IMR-90 (cell line): ENCODE measurements around the gene ZNF423. TPM values are rescaled to one million over a fixed set of nuclear protein-coding genes. Genes with fewer than 3 reads are reported as not detected.

Source experiments
- ATAC-seq: fragments of 200-7000 bp; cut with Tn5 transposase; 2 replicates; pipeline ENCODE4 v1.9.1; 2020; ENCODE audit warnings: low read depth, mild to moderate bottlenecking, moderate library complexity
- BruUV-seq: library from RNA; stranded (reverse); fragments of 400-500 nt; replicated peaks from 2 replicates; lab custom pipeline; 2021; lab: Mats Ljungman, UMichigan
- CTCF ChIA-PET: fragments of 300-600 bp; formaldehyde crosslinking; extraction: SDS; loops from one replicate; lab custom pipeline; 2021; ENCODE audit warnings: antibody characterized with exemption; lab: Yijun Ruan, JAX
- POLR2A ChIA-PET: fragments of 300-600 bp; sonication (Branson Sonifier 250); formaldehyde crosslinking; loops from one replicate; lab custom pipeline; 2022; ENCODE audit warnings: antibody characterized with exemption; ENCODE audit not compliant: unreplicated experiment; lab: Charles Lee
- DNase-seq: peaks from one replicate; pipeline ENCODE4 v3.0.0; 2013
- H2AFZ ChIP-seq: replicated peaks from 2 replicates; pipeline ENCODE3; 2013; ENCODE audit warnings: low read length, mild to moderate bottlenecking; ENCODE audit not compliant: poor library complexity
- H2AK5ac ChIP-seq: 2 replicates; pipeline ENCODE4 v1.6.1; 2013; ENCODE audit warnings: low read depth, low read length, inconsistent platforms
- H2AK9ac ChIP-seq: replicated peaks from 2 replicates; pipeline ENCODE3; 2013; ENCODE audit warnings: mild to moderate bottlenecking, low read depth, low read length, moderate library complexity; ENCODE audit not compliant: poor library complexity
- H2BK120ac ChIP-seq: 2 replicates; pipeline ENCODE4 v1.6.1; 2013; ENCODE audit warnings: low read depth, low read length, inconsistent platforms
- H2BK15ac ChIP-seq: 3 replicates; pipeline ENCODE4 v1.6.1; 2013; ENCODE audit warnings: low read depth, low read length, inconsistent platforms
- H2BK20ac ChIP-seq: 2 replicates; pipeline ENCODE4 v1.6.1; 2013; ENCODE audit warnings: low read depth, mild to moderate bottlenecking, inconsistent platforms, low read length, moderate library complexity
- H2BK5ac ChIP-seq: 2 replicates; pipeline ENCODE4 v1.6.1; 2013; ENCODE audit warnings: mild to moderate bottlenecking, low read depth, low read length, inconsistent platforms; ENCODE audit not compliant: poor library complexity, severe bottlenecking
- H3K14ac ChIP-seq: replicated peaks from 2 replicates; pipeline ENCODE4 v1.6.1; 2013; ENCODE audit warnings: low read depth, low read length, inconsistent platforms
- H3K18ac ChIP-seq: 2 replicates; pipeline ENCODE4 v1.6.1; 2013; ENCODE audit warnings: low read depth, low read length, control low read depth
- H3K23ac ChIP-seq: 2 replicates; pipeline ENCODE4 v1.6.1; 2013; ENCODE audit warnings: low read depth, low read length, inconsistent platforms
- H3K27ac ChIP-seq: 2 replicates; pipeline ENCODE4 v1.5.1; 2013; ENCODE audit warnings: mild to moderate bottlenecking, control low read depth, low read length; ENCODE audit not compliant: insufficient read depth
- H3K27me3 ChIP-seq: 2 replicates; pipeline ENCODE4 v1.6.1; 2013; ENCODE audit warnings: low read length; ENCODE audit not compliant: control insufficient read depth, insufficient read depth
- H3K36me3 ChIP-seq: 2 replicates; pipeline ENCODE4 v1.6.1; 2013; ENCODE audit warnings: low read length, mixed read lengths; ENCODE audit not compliant: control insufficient read depth, insufficient read depth
- H3K4ac ChIP-seq: 2 replicates; pipeline ENCODE4 v1.6.1; 2013; ENCODE audit warnings: low read depth, low read length, inconsistent platforms
- H3K4me1 ChIP-seq: 2 replicates; pipeline ENCODE4 v1.6.1; 2013; ENCODE audit warnings: low read length, mixed read lengths; ENCODE audit not compliant: control insufficient read depth, insufficient read depth
- H3K4me2 ChIP-seq: 2 replicates; pipeline ENCODE4 v1.6.1; 2013; ENCODE audit warnings: low read depth, mild to moderate bottlenecking, control low read depth, low read length, moderate library complexity
- H3K4me3 ChIP-seq: 2 replicates; pipeline ENCODE4 v1.5.1; 2013; ENCODE audit warnings: low read depth, mild to moderate bottlenecking, control low read depth, low read length, moderate library complexity; ENCODE audit not compliant: insufficient read depth
- H3K56ac ChIP-seq: 2 replicates; pipeline ENCODE4 v1.6.1; 2013; ENCODE audit warnings: low read length, inconsistent platforms; ENCODE audit not compliant: insufficient read depth; ENCODE audit errors: extremely low read depth
- H3K79me1 ChIP-seq, 2 experiments: 2 replicates each; pipeline ENCODE4 v1.6.1; 2013; ENCODE audit warnings: low read length in 2 of 2, inconsistent platforms in 1 of 2, low read depth in 1 of 2
- H3K9ac ChIP-seq: 2 replicates; pipeline ENCODE4 v1.6.1; 2013; ENCODE audit warnings: low read depth, low read length, control low read depth
- H3K9me1 ChIP-seq: 2 replicates; pipeline ENCODE4 v1.6.1; 2013; ENCODE audit warnings: low read length, inconsistent platforms; ENCODE audit not compliant: insufficient read depth
- H3K9me3 ChIP-seq: 2 replicates; pipeline ENCODE4 v1.6.1; 2013; ENCODE audit warnings: low read length; ENCODE audit not compliant: control insufficient read depth, insufficient read depth
- H4K20me1 ChIP-seq: 2 replicates; pipeline ENCODE4 v1.6.1; 2013; ENCODE audit warnings: low read length, inconsistent platforms; ENCODE audit not compliant: insufficient read depth
- H4K5ac ChIP-seq: 2 replicates; pipeline ENCODE4 v1.6.1; 2013; ENCODE audit warnings: mild to moderate bottlenecking, low read depth, low read length, control low read depth
- H4K8ac ChIP-seq, 2 experiments: 2 replicates each; pipeline ENCODE4 v1.6.1; 2013; ENCODE audit warnings: low read depth in 2 of 2, low read length in 2 of 2, control low read depth in 1 of 2, inconsistent platforms in 1 of 2
- H4K91ac ChIP-seq: 2 replicates; pipeline ENCODE4 v1.6.1; 2013; ENCODE audit warnings: low read depth, low read length, inconsistent platforms; ENCODE audit not compliant: insufficient read depth
- BHLHE40 ChIP-seq: fragments of 150-350 bp; IDR thresholded peaks from 2 replicates; pipeline ENCODE4 v1.6.1; 2016; ENCODE audit warnings: mild to moderate bottlenecking, low read depth, low read length
- CEBPB ChIP-seq: IDR thresholded peaks from 2 replicates; pipeline ENCODE4 v1.6.1; 2012; ENCODE audit warnings: low read depth, low read length, improper control_type of control experiment
- CHD1 ChIP-seq: IDR thresholded peaks from 2 replicates; pipeline ENCODE4 v1.6.1; 2012; ENCODE audit warnings: low read depth, low read length, improper control_type of control experiment
- MXI1 ChIP-seq: IDR thresholded peaks from 2 replicates; pipeline ENCODE4 v1.6.1; 2012; ENCODE audit warnings: low read depth, mild to moderate bottlenecking, low read length, moderate library complexity, borderline replicate concordance
- NFE2L2 ChIP-seq: fragments of 150-350 bp; IDR thresholded peaks from 2 replicates; pipeline ENCODE4 v1.6.1; 2016; ENCODE audit warnings: low read depth, mild to moderate bottlenecking, low read length
- POLR2A ChIP-seq: IDR thresholded peaks from 2 replicates; pipeline ENCODE4 v1.6.1; 2012; ENCODE audit warnings: mild to moderate bottlenecking, low read depth, low read length
- RAD21 ChIP-seq: IDR thresholded peaks from 2 replicates; pipeline ENCODE4 v1.6.1; 2012; ENCODE audit warnings: low read length, improper control_type of control experiment
- RCOR1 ChIP-seq: IDR thresholded peaks from 2 replicates; pipeline ENCODE4 v1.6.1; 2012; ENCODE audit warnings: mild to moderate bottlenecking, low read length, improper control_type of control experiment; ENCODE audit not compliant: insufficient replicate concordance
- RFX5 ChIP-seq: IDR thresholded peaks from 2 replicates; pipeline ENCODE4 v1.8.0; 2012; ENCODE audit warnings: low read depth, mild to moderate bottlenecking, low read length, moderate library complexity
- WGBS, 2 experiments: methylation state at CpG; one replicate each; pipeline versions ENCODE4 v1.1.5 to v1.1.7; 2013; ENCODE audit warnings: missing lambda C conversion rate in 2 of 2; ENCODE audit not compliant: insufficient read length in 1 of 2; ENCODE audit errors: extremely low coverage in 2 of 2; 5-methylcytosine and 5-hydroxymethylcytosine counted together
- dilution Hi-C: fragments of 300-500 bp; cut with HindIII; formaldehyde crosslinking; loops from one replicate; pipeline ENCODE4 v1.14.3; 2018; ENCODE audit warnings: low sequenced_read_pairs; ENCODE audit not compliant: unreplicated experiment
- in situ Hi-C: fragments of 300-500 bp; cut with MboI; formaldehyde crosslinking; loops from 3 replicates; pipeline ENCODE4 v1.14.3; 2019; ENCODE audit warnings: low sequenced_read_pairs, inconsistent platforms, mixed read lengths
- intact Hi-C: fragments of 100-400 bp; cut with micrococcal nuclease; formaldehyde crosslinking; loops from 2 replicates; pipeline ENCODE4 v1.10.0; 2022
- polyA plus RNA-seq, 3 experiments: library from polyadenylated mRNA; depleted of rRNA; stranded (reverse); fragments of >200 nt; gene quantifications; 2 replicates each; pipeline ENCODE4 v1.2.3, GENCODE V29; 2012; ENCODE audit warnings: low replicate concordance in 1 of 3
- total RNA-seq: library from RNA; depleted of rRNA; stranded (reverse); fragments of >200 nt; gene quantifications from 2 replicates; pipeline ENCODE4 v1.2.3, GENCODE V29; 2012
- TF ChIP-seq, protein P1 (sequence below): fragments of 150-350 bp; IDR thresholded peaks from 2 replicates; pipeline ENCODE4 v1.6.1; 2016; ENCODE audit warnings: low read depth, mild to moderate bottlenecking, low read length, moderate library complexity, borderline replicate concordance

Gene ZNF423
- total and polyA plus RNA-seq, 2 of the 4 experiments (the other 2 are of a cell fraction) = under 0.01 to 0.10 TPM

DNA sequence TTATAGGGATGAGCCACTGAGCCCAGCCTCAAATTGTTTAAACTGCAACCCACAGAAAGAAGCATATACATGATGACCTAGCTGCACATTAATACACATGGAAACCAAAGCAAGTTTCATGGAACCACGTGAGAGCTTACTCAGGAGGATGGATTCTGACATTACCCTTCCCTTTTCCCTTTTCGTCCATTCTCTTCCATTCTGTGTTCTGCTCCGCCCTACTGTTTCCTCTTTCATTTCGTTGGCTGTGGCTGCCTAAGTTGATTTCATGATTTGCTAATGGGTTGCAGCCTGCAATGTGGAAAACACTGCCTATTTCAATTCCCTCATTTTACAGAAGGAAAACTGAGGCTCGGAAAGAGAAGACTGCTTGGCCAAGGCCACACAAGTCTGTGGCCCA is 305.8 kb downstream of the ZNF423 start:
- WGBS, 2 experiments = no CpG with 5 or more reads among the region's 5 CpGs
- intact Hi-C loops (no loop called here), in situ Hi-C loops (no loop called here), dilution Hi-C loops (no loop called here)
- no peaks in the 10 kb centered on the region for H4K20me1 ChIP-seq
- no peak overlapping the region for H3K4me3 ChIP-seq
- H2BK20ac ChIP-seq = no peak overlapping the region
- H3K36me3 ChIP-seq = no peaks in the 10 kb centered on the region
- DNase-seq (no peak), ATAC-seq (no peak)
- no peak overlapping the region for H4K5ac ChIP-seq
- no peaks in the 10 kb centered on the region for H3K4me1 ChIP-seq
- no peak overlapping the region for H2AK9ac ChIP-seq
- no TSS peak for BruUV-seq
- H2BK15ac ChIP-seq = no peak overlapping the region
- H2BK5ac ChIP-seq = no peak overlapping the region
- TF ChIP-seq BHLHE40 (no peak), RCOR1 (no peak), CHD1 (no peak), MXI1 (no peak), CEBPB (no peak), RAD21 (no peak), NFE2L2 (no peak), RFX5 (no peak), POLR2A (no peak)
- TF ChIP-seq, protein P1, sequence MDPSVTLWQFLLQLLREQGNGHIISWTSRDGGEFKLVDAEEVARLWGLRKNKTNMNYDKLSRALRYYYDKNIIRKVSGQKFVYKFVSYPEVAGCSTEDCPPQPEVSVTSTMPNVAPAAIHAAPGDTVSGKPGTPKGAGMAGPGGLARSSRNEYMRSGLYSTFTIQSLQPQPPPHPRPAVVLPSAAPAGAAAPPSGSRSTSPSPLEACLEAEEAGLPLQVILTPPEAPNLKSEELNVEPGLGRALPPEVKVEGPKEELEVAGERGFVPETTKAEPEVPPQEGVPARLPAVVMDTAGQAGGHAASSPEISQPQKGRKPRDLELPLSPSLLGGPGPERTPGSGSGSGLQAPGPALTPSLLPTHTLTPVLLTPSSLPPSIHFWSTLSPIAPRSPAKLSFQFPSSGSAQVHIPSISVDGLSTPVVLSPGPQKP = no peak
- no peak overlapping the region for H3K23ac ChIP-seq
- no peak overlapping the region for H3K9ac ChIP-seq
- H2BK120ac ChIP-seq = no peak overlapping the region
- no peaks in the 10 kb centered on the region for H3K9me1 ChIP-seq
- no peak overlapping the region for H3K4me2 ChIP-seq
- no peak overlapping the region for H3K56ac ChIP-seq
- H3K9me3 ChIP-seq = no peaks in the 10 kb centered on the region
- H2AK5ac ChIP-seq = no peak overlapping the region
- no peaks in the 10 kb centered on the region for H3K79me1 ChIP-seq
- no peak overlapping the region for H3K4ac ChIP-seq
- no peak overlapping the region for H2AFZ ChIP-seq
- peaks cover 6% of the 10 kb centered on the region for H3K27me3 ChIP-seq
- no peak overlapping the region for H3K14ac ChIP-seq
- H4K91ac ChIP-seq = no peak overlapping the region
- H4K8ac ChIP-seq = no peak overlapping the region
- H3K18ac ChIP-seq = no peak overlapping the region
- ChIA-PET CTCF (no interaction called here), POLR2A (no interaction called here)
- no peak overlapping the region for H3K27ac ChIP-seq
